ENCODE data around the gene HS3ST5. TPM values are rescaled to one million over a fixed set of nuclear protein-coding genes. Genes with fewer than 3 reads are reported as not detected.

HS3ST5 gene
- polyA plus RNA-seq, 3 donors = not detected

DNA sequence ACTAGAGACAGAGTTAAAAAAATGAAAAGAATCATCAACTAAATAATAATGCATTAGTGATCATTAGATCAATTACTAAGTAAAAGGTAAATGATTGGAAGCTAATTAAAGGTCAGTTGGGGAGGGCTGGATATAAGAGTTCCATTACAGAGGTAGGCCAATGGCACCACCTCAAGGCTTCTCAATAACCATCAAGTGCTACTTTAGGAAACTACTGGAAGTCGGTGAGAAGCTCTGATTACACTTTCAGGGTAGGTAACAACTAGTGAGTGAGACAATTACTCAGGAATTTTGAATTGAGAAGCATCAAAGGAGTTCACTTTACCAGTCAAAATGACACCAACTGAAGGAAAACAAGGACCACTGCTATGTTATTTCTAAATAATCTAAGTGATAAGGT lies 281.7 kb downstream of the HS3ST5 start:
- H3K9me3 ChIP-seq (replicated peaks in 1 of 2; ENCODE audit: control insufficient read depth in 1 of 2, insufficient read depth in 1 of 2, low read length in 2 of 2) = no peaks in the 10 kb centered on the region
- no CpG with 5 or more reads among the region's 1 CpG for WGBS (ENCODE audit: insufficient coverage)
- H2AFZ ChIP-seq (ENCODE audit: insufficient read depth, low read depth, low read length, poor library complexity, severe bottlenecking) = no peak overlapping the region
- peaks cover 0 to 5% (median 2%) of the 10 kb centered on the region in 7 donors for H3K9me3 Mint-ChIP-seq
- no peaks in the 10 kb centered on the region for H3K36me3 Mint-ChIP-seq
- H3K4me3 ChIP-seq (replicated peaks in 1 of 3; ENCODE audit: low read depth in 2 of 3, low read length in 3 of 3) = no peak overlapping the region
- no peak overlapping the region for H3K4me2 ChIP-seq (replicated peaks; ENCODE audit: extremely low read depth, low read length, poor library complexity, severe bottlenecking)
- no peak for DNase-seq
- H3K27me3 ChIP-seq (ENCODE audit: control insufficient read depth in 2 of 2, insufficient read depth in 2 of 2, low read length in 2 of 2) = no peaks in the 10 kb centered on the region
- H3K4me3 Mint-ChIP-seq = no peak overlapping the region
- H3K27me3 Mint-ChIP-seq (ENCODE audit: low read depth in 3 of 3) = peaks cover 0 to 3% (median 1%) of the 10 kb centered on the region in 3 donors
- no peak overlapping the region for H3K9ac ChIP-seq (ENCODE audit: insufficient read depth, low read length, poor library complexity, severe bottlenecking)
- no peak overlapping the region for H3K27ac ChIP-seq (ENCODE audit: low read depth in 1 of 2, low read length in 2 of 2)
- no peaks in the 10 kb centered on the region for H3K36me3 ChIP-seq (replicated peaks in 1 of 2; ENCODE audit: control insufficient read depth in 1 of 2, insufficient read depth in 2 of 2, low read length in 2 of 2)
- H3K4me1 Mint-ChIP-seq = peaks cover 5% of the 10 kb centered on the region
- peaks cover 0 to 35% of the 10 kb centered on the region in 2 donors for H3K4me1 ChIP-seq (ENCODE audit: control insufficient read depth in 1 of 2, insufficient read depth in 2 of 2, low read length in 2 of 2)
- H3K27ac Mint-ChIP-seq = no peak overlapping the region
- H3K79me2 ChIP-seq (ENCODE audit: insufficient read depth, low read length) = no peaks in the 10 kb centered on the region
- TF ChIP-seq, protein P1, sequence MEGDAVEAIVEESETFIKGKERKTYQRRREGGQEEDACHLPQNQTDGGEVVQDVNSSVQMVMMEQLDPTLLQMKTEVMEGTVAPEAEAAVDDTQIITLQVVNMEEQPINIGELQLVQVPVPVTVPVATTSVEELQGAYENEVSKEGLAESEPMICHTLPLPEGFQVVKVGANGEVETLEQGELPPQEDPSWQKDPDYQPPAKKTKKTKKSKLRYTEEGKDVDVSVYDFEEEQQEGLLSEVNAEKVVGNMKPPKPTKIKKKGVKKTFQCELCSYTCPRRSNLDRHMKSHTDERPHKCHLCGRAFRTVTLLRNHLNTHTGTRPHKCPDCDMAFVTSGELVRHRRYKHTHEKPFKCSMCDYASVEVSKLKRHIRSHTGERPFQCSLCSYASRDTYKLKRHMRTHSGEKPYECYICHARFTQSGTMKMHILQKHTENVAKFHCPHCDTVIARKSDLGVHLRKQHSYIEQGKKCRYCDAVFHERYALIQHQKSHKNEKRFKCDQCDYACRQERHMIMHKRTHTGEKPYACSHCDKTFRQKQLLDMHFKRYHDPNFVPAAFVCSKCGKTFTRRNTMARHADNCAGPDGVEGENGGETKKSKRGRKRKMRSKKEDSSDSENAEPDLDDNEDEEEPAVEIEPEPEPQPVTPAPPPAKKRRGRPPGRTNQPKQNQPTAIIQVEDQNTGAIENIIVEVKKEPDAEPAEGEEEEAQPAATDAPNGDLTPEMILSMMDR (IDR thresholded peaks at IDR 0.05) = no peak
- intact Hi-C loops (cut with micrococcal nuclease) = no loop called here
- H4K20me1 ChIP-seq (ENCODE audit: insufficient read depth, low read length) = no peaks in the 10 kb centered on the region

DNA sequence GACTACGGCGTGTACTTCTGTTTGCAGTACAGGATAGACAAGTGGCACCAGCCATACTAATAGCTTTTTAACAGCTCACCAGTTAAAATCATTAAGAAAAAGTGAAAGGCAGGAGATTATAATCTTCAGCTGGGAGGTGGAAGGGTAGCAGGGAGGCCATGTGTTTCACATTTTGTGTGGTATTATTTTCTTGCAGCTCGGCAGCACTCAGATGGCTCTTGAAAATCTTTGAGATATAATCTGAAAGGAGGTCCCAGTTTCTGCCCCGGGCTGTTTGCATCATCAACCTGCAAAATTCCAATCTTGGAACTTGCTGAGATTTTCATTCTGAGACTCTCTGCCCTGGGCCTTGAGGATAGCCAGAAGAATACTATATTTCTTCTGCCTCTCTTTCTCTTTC lies 284.4 kb downstream of the HS3ST5 start:
- Histone ChIP-seq H3K4me2 (replicated peaks; ENCODE audit: extremely low read depth, low read length, poor library complexity, severe bottlenecking) (no peak overlapping the region), H3K4me3 (replicated peaks in 1 of 3; ENCODE audit: low read depth in 2 of 3, low read length in 3 of 3) (no peak overlapping the region), H3K4me1 (ENCODE audit: control insufficient read depth in 1 of 2, insufficient read depth in 2 of 2, low read length in 2 of 2) (peaks cover 0 to 27% of the 10 kb centered on the region in 2 donors), H4K20me1 (ENCODE audit: insufficient read depth, low read length) (no peaks in the 10 kb centered on the region), H2AFZ (ENCODE audit: insufficient read depth, low read depth, low read length, poor library complexity, severe bottlenecking) (no peak overlapping the region), H3K36me3 (replicated peaks in 1 of 2; ENCODE audit: control insufficient read depth in 1 of 2, insufficient read depth in 2 of 2, low read length in 2 of 2) (no peaks in the 10 kb centered on the region), H3K27me3 (ENCODE audit: control insufficient read depth in 2 of 2, insufficient read depth in 2 of 2, low read length in 2 of 2) (no peaks in the 10 kb centered on the region), H3K9ac (ENCODE audit: insufficient read depth, low read length, poor library complexity, severe bottlenecking) (no peak overlapping the region), H3K27ac (ENCODE audit: low read depth in 1 of 2, low read length in 2 of 2) (no peak overlapping the region), H3K9me3 (replicated peaks in 1 of 2; ENCODE audit: control insufficient read depth in 1 of 2, insufficient read depth in 1 of 2, low read length in 2 of 2) (no peaks in the 10 kb centered on the region), H3K79me2 (ENCODE audit: insufficient read depth, low read length) (no peaks in the 10 kb centered on the region)
- no peaks in the 10 kb centered on the region for H3K36me3 Mint-ChIP-seq
- peaks cover 0 to 4% (median 2%) of the 10 kb centered on the region in 7 donors for H3K9me3 Mint-ChIP-seq
- H3K27ac Mint-ChIP-seq = no peak overlapping the region
- WGBS (ENCODE audit: insufficient coverage) = 74% methylated on average over 2 of the region's 4 CpGs
- H3K4me3 Mint-ChIP-seq = no peak overlapping the region
- peaks cover 1 to 4% (median 3%) of the 10 kb centered on the region in 3 donors for H3K27me3 Mint-ChIP-seq (ENCODE audit: low read depth in 3 of 3)
- DNase-seq = no peak
- H3K4me1 Mint-ChIP-seq = peaks cover 5% of the 10 kb centered on the region
- TF ChIP-seq, protein P1 (IDR thresholded peaks at IDR 0.05) = no peak
- intact Hi-C loops (cut with micrococcal nuclease) = no loop called here
